ENCODE results near the gene PGAP6.

The PGAP6 gene

DNA sequence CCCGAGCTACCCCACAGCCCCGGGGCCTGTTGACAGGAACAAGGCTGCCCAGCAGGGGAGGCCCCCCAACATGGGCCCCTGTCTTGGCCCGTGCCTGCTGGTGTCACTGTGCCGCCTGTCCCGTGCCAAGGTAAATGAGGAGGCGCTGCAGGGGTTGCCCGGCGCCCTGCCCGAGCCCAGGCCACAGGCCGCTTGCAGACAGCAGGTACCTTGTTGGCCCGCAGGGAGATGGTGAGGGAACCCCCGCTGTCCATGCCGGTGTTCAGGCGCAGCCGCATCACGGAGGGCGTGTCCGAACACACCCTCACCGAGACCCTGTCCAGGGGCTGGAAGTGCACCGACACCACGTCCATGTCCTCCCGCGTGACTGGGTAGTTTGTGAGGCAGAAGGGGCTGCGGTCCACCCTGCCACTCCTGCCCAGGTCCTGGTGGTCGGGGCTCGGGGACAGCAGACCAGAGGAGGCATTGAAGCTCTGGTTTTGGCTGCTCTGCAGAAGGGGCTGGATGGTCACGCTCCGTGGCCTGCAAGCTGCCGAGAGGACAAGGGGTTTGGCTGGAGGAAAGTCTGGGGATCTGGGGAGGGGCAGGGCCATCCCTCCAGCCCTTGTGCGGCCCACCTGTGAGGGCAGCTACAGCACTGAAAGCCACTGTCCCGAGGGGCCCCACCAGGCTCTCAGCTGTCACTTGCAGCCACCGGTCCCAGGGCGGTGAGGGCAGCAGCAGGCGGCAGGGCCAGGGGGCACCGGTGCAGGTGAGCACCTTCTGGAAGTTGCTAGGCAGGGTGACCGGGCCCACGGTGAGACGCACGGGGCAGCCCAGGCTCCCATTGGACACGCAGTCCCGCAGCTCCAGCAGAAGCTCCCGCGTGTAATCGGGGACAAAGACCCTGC, 5.6 kb downstream of the PGAP6 start:
- no peak for TF ChIP-seq CTCF (IDR thresholded peaks at IDR 0.05; ENCODE audit: low read depth, low read length)
- TF ChIP-seq POLR2A (IDR thresholded peaks at IDR 0.05; ENCODE audit: extremely low read depth, insufficient read length): no peak
- TF ChIP-seq MYC (IDR thresholded peaks at IDR 0.05; ENCODE audit: low read depth, low read length): no peak
- no peak for TF ChIP-seq MAX (IDR thresholded peaks at IDR 0.05; ENCODE audit: low read depth, low read length)
- H3K4me3 ChIP-seq (ENCODE audit: low read depth, low read length): no peak overlapping the region
- DNase-seq (ENCODE audit: low read depth): no peak

DNA sequence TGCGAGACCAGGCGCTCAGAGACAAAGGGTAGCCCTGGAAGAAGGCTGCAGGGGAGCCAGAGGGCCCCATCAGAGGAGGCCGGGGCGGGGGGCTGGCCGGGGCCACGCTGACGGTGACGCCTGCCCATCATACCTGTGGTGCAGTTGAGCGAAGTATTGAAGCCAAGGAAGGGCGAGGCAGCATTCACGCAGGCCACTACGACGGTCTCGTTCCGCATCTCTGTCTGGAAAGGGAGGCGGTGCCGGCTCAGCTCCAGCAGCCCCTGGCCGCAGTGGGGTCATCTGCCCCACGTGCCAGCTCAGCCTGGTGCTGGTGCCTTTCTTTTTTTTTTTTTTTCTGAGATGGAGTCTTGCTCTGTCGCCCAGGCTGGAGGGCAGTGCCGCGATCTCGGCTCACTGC, 6.6 kb downstream of the PGAP6 start:
- TF ChIP-seq POLR2A (IDR thresholded peaks at IDR 0.05; ENCODE audit: extremely low read depth, insufficient read length) (no peak), CTCF (IDR thresholded peaks at IDR 0.05; ENCODE audit: low read depth, low read length) (no peak), MYC (IDR thresholded peaks at IDR 0.05; ENCODE audit: low read depth, low read length) (no peak), MAX (IDR thresholded peaks at IDR 0.05; ENCODE audit: low read depth, low read length) (no peak)
- no peak for DNase-seq (ENCODE audit: low read depth)
- H3K4me3 ChIP-seq (ENCODE audit: low read depth, low read length): no peak overlapping the region

GRCh38 chr16:374616-374926, 7.2 kb downstream of the PGAP6 start:
- TF ChIP-seq MYC (IDR thresholded peaks at IDR 0.05; ENCODE audit: low read depth, low read length) (no peak), POLR2A (IDR thresholded peaks at IDR 0.05; ENCODE audit: extremely low read depth, insufficient read length) (no peak), MAX (IDR thresholded peaks at IDR 0.05; ENCODE audit: low read depth, low read length) (no peak), CTCF (IDR thresholded peaks at IDR 0.05; ENCODE audit: low read depth, low read length) (no peak)
- H3K4me3 ChIP-seq (ENCODE audit: low read depth, low read length): no peak overlapping the region
- DNase-seq (ENCODE audit: low read depth): no peak

DNA sequence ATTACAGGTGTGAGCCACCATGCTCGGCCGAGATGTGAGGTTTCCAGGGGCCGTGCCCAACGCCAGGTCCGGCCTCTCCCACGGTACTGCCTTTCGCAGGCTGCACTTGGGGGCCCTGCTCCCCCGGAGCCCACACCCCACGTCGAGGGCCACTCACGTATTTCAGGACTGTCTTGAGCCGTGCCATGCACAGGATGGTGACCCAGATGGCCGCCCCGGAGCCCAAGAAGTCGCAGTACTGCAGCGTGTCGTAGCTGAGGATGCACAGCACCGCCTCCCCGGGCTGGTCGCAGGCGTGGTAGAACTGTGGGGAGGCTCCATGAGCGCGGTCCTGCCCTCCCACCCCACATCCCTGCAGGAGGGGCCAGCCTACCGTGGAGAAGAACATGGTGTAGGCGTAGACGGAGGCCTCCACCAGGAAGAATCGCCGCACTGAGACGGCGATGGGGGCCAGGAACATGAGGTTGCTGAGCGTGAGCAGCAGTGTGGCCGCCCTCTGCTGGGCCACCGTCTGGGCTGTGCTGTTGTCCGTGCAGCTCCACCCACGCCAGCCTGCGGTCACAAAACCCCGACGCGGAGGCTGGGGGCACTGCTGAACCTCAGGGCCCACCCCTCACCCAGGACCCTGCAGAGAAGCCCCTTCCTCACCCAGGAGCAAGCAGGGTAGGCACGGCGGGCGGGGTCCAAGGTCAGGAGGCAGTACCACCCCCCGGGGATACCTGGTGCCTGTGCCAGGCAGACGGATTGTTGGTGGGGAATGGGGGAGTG, 7.7 kb downstream of the PGAP6 start:
- H3K4me3 ChIP-seq (ENCODE audit: low read depth, low read length): no peak overlapping the region
- TF ChIP-seq MAX (IDR thresholded peaks at IDR 0.05; ENCODE audit: low read depth, low read length) (no peak), CTCF (IDR thresholded peaks at IDR 0.05; ENCODE audit: low read depth, low read length) (no peak), MYC (IDR thresholded peaks at IDR 0.05; ENCODE audit: low read depth, low read length) (no peak), POLR2A (IDR thresholded peaks at IDR 0.05; ENCODE audit: extremely low read depth, insufficient read length) (no peak)
- DNase-seq (ENCODE audit: low read depth): no peak

DNA sequence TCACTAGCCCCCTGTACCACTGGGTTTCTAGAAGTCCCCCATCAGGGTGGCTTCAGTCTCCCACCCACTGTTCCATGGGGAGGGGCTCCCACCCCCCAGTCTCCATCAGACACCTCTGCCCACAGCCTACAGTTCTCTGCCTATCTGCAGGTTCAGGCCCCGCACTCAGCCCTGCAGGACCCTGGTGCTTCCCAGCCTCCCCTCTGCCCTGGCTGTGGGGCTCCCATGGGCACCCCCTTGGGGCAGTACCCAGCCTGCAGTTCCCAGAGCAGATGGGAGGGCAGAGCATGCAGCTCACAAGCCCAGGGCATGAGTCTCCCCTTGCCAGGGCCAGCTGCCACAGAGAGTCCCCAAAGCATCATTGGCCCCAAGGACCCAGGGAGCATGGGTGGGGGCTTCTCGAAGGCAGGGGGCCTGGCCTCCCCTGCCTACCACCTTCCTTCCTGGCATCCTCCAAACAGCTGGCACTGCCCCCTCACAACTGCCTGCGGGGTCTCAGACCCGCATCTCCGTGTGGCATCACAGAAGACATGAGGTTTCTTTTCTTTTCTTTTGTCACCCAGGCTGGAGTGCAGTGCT, 8.7 kb downstream of the PGAP6 start:
- DNase-seq (ENCODE audit: low read depth): no peak
- TF ChIP-seq MAX (IDR thresholded peaks at IDR 0.05; ENCODE audit: low read depth, low read length) (no peak), CTCF (IDR thresholded peaks at IDR 0.05; ENCODE audit: low read depth, low read length) (no peak), POLR2A (IDR thresholded peaks at IDR 0.05; ENCODE audit: extremely low read depth, insufficient read length) (no peak), MYC (IDR thresholded peaks at IDR 0.05; ENCODE audit: low read depth, low read length) (no peak)
- no peak overlapping the region for H3K4me3 ChIP-seq (ENCODE audit: low read depth, low read length)

All from NB4 (cell line).